COR-L47 (cell line): Measurements from ENCODE around the gene GALNT18.

Experiments used
- DNase-seq: peaks from one replicate; lab custom pipeline; 2025; lab: John Stamatoyannopoulos, UW

Gene GALNT18

GRCh38 chr11:11532574-11532973 lies 89.2 kb downstream of the GALNT18 start:
- no peak for DNase-seq

GRCh38 chr11:11531131-11531908 lies 90.5 kb downstream of the GALNT18 start:
- DNase-seq: no peak

- no peak for DNase-seq
Observed at GRCh38 chr11:11528986-11529385, 92.8 kb downstream of the GALNT18 start.

DNA sequence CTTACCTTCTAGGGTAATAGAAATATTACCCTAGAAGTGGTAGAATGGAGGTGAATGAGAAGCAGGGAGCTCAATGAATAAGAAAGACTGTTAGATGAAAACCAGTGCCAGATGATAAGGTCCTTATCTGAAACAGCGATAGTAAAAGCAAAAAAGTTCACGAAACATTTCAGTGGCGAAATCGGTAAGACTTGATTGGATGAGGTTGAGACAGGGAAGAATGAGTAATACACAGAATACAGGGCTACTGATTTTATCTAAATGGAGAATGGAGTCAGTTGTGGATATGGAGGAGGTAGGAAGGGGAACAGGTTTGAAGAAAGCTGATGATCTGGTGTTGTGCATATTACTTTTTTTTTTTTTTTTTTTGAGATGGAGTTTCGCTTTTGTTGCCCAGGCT lies 96.5 kb downstream of the GALNT18 start:
- DNase-seq: no peak

GRCh38 chr11:11524436-11525061 lies 97.3 kb downstream of the GALNT18 start:
- no peak for DNase-seq

DNA sequence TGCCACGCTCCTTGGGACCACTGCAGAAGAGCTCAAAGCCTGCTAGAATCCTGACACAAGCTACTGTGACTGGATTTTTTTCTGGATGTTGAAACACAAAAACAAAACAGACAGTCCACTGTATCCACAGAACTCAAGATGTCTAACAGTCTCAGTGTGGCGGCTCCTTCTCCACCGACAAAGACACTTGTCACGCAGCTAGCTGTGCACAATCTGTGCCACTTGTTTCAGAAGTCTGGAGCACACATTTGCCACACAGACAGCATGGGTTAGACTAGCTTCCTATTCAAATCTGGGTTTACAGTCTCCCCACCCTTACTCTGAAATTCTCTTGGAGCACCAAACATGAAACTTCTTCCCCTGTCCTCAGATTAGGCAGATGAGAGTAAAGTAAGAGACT lies 99.2 kb downstream of the GALNT18 start:
- no peak for DNase-seq

- no peak for DNase-seq
Observed at GRCh38 chr11:11521306-11522002, 100.4 kb downstream of the GALNT18 start.

DNA sequence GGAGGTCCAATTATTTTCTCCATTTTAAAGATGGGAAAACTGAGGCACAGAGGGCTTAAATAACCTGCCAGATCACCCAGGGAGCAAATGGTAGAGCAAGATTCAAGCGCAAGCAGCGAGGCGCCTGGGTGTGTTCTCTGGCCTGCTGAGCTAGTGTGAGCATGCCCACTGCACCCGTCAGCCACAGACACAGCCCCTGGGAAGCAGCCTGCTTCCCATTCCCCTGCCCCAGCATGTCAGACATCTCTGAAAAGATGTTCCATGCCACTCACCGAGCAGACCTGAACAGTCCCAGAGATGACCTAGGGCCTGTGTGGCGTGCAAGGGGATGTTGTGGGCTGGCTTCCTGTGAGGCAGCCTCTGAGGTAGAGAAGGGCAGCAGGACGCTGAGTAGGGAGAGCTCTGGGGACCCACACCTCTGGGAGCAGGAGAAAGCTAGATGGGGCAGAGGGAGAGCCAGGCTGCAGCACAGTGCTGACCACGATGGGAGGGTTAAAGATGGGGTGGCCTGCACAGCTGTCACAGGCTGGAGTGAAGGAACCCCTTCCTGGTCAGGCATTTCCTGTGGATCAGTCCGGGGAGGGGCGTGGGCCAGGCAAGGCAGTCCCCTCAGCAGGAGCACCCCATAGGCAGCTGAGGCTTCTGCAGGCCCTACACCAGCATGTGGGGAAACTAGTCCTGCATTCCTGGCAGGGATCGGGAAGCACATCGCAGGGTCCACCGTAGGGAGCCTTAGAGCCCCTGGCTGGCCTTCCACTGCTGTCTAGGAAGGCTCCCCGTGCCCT lies 101.4 kb downstream of the GALNT18 start:
- DNase-seq: no peak

DNA sequence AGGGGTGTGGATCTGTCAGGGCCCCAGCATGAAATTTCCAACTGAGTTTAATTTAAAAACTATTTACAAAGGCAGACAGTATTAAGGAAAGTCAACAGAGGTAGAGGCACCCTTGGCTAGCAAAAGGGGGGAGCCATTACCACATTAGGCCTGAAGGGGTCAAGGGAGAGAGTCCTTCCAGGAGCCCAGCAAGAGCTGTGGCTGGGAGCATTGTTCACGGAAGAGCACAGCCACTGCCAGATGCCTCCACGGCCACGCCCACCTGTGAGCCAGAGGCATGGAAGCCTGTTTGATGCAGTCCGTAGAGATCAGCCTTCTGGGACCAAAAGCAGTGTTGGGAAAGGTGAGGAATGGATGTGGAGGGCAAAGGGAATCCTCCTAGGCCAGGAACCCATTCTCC lies 102.6 kb downstream of the GALNT18 start:
- peak; percentile 20 for DNase-seq

DNA sequence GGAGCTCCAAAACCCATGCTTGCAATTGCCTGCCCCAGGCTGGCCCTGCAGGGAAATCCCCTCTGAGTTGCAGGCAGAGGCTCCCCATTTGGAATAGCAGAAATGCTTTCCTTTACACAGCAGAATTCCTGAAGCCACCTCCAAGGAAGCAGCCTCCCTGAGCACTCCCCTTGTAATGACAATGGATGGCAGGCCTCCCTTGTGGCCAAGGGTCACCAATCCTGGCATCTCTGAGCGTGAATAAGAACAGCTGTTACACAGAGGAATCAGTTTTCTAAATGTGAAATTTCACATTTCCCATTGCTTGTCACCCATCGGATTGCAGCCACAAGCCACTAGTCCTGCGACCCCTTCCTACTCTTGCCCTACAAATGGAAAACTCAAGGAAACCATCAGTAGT lies 107.6 kb downstream of the GALNT18 start:
- no peak for DNase-seq

DNA sequence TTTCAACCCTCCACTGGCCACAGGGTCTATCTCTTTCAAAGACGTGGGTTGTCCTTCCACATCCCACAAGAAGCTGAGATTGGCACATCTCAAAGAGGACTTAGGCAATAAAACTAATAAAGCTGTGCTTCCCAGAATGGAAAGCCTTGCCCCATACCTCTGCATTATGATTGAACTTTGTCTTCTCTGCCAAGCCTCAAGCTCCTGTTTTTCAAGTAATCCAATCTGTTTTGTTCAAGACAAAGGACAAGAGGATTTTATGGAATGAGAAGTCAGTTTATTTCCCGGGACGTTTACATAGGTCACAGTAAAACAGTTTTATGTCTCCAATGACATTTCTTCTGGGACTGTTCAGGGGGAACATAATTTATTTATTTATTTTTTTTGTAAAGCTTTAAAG lies 108.4 kb downstream of the GALNT18 start:
- no peak for DNase-seq

DNA sequence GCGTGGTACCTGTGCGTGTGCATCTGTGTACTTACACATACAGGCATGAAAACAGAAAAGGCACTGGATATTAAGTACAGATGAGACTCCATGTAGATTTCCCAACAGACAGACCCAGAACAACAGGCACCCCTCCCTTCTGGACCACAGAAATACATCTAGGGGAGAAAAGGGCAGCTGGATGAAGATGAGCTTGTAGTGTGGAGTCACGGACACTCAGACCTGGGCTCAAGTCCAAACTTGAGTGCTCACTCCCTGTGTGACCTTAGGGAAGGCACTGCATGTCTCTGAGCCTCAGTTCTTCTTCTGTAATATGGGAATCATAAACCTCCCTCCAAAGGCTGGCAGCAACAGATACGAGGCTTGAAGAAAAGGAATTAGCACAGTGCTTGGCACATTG lies 108.9 kb downstream of the GALNT18 start:
- no peak for DNase-seq

- DNase-seq: no peak
Observed at GRCh38 chr11:11512502-11512901, 109.3 kb downstream of the GALNT18 start.

DNA sequence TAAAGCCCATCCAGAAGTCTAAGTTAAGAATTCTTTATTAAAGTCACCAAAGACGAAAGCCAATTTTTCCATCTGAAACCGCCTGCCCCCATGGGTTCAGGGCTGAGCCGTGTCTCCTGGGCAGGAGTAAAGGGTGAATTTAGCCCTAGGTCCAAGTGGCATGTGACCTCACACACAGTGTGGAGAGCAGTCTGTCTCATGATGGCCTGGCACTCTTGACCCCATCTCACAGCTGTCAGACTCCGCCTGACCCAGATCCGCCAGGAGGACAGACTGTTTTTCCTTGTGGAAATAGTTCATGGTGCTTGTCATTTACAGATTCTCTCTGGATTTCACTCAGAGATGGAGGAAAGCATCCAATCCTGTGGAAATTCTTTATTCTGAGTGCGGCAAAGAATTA lies 109.7 kb downstream of the GALNT18 start:
- DNase-seq: no peak

DNA sequence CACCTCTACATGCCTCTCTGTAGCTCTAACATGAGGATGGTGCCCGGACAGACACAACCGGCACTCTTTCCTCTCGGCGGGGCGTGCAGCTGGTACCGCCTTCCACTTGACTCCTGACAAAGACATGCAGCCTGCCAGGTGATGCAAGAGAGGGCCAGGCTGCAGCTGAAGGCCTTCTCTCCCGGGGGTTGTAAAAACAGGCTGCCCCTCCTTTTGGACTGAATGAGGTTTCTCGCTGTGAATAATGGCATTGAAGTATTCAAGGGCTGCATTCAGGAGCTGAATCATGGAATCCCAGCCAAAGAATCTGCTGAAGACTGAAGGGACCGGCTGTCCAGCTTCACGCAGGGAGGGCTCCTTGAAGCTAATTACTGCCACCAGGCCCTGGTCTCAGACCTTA lies 110.9 kb downstream of the GALNT18 start:
- DNase-seq: peak; percentile 89

DNA sequence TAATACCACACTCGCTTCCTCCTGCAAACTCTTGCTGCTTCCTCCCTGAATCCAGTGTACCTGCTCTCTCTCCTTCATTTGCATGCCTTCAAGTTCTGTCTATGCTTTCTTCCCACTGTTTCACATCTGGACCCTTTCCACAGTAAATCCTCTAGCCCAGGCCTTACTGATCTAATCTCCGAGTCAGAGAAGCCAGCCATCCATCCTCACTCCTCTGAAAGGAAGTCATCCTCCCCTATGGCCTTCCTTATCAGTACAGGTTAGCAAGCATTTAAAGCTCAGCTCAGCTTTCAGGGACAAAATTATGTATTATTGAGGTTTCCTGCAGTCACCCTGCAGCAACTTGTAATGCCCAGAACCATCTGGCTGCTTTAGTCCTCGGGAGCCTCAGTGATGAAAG lies 116.1 kb downstream of the GALNT18 start:
- DNase-seq: no peak

GRCh38 chr11:11505190-11505589 lies 116.6 kb downstream of the GALNT18 start:
- DNase-seq: no peak

DNA sequence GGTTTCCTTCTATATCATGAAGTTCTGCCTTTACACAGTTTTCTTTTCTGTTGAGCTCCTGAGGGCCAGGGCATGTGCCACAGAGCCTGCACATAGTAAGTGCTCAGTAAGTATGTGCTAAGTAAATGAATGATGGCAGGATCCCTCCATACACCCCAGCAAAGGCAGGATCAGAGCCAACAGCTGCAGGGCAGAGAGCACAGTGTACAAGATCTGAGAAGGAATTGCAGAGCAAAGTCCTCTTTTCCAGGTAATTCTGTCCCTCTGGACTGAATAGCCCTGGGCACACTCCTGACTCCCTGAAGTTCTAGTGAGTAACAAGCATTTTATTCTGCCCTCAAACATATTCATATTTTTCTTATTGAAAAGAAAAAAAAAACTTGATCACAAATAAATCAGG lies 117.7 kb downstream of the GALNT18 start:
- no peak for DNase-seq

DNA sequence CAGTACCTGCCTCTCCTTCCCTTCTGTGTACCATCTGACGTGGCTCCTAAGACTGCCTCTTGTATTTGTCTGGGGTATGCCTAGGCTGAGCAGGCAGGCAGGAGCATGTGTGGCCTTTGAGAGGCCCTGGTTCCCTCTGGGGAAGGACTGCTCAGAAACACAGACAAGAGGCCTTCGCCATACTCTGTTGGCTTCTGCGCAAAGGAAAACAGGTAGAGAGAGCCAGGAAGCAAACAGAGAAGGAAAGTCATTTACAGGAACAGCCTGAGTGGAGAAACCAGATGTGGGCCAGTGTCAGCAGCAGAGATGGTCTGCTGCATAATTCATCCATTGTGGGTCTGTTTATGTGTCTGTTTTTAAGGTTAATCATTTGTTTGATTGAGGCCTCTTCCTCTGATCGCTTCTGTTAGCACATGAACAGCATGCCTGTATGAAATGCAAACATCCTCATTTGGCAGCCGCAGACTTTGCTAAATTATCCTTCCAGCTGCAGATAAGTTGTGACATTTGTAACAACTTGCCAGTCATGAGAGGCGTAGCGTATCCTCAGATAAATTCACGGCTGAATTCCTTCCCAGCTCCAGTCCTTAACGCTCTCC lies 119.4 kb downstream of the GALNT18 start:
- DNase-seq: peak; percentile 22

GRCh38 chr11:11501546-11502262 lies 120.1 kb downstream of the GALNT18 start:
- no peak for DNase-seq

DNA sequence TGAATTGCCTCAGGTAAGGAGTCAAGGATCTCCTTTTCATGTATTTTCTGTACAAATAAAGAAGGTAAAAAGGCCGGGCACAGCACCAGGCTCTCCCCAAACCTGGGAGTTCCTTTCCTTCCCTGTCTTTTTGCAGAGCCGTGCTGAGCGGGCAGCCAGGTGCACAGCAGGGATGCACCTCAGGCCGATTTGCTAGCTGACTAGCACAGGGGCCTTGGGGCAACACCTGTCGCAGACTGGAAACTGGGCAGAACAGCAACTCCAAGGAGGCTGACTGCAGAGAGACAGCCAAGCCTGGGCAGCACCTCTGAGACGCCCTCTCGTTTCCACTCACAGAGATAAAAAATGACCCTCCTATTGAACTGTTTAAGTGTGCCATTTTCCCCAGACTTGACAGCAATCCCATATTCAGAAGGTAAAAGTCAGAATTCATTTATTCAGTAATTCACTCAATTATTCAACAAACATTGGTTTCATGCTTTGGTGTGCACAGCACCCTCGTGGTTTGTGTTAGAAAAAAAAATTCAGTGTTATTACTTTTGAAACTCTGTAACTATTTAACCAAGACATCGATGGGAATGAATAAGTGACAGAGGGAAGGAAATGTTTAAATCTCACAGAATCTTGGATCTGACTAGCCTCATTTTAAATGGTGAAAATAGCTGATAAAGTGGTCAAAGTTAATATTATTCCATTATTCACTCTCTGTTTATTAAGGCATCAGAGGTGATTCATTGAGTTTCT lies 120.9 kb downstream of the GALNT18 start:
- DNase-seq: no peak
